SK-N-SH treated with all-trans-retinoic acid at 6 μM for 48 hours (cell line): Measurements from ENCODE around the gene VPS54.

Experiments used
- ATAC-seq: fragments of 200-7000 bp; cut with Tn5 transposase; 3 replicates; pipeline ENCODE4 v1.9.1; 2020; ENCODE audit warnings: mild to moderate bottlenecking, moderate library complexity
- ARNTL ChIP-seq: fragments of 450-650 bp; formaldehyde crosslinking; IDR thresholded peaks from 2 replicates; pipeline ENCODE4 v1.5.0; 2020; ENCODE audit warnings: low read depth, mild to moderate bottlenecking, moderate library complexity, borderline replicate concordance
- BACH2 ChIP-seq: fragments of 250-450 bp; sonication (Bioruptor Pico); IDR thresholded peaks from 2 replicates; pipeline ENCODE4 v1.9.0; 2021; ENCODE audit warnings: mild to moderate bottlenecking, borderline replicate concordance
- CSDC2 ChIP-seq: fragments of 250-450 bp; sonication (Bioruptor Pico); IDR thresholded peaks from 2 replicates; pipeline ENCODE4 v1.5.0; 2020; ENCODE audit warnings: mild to moderate bottlenecking, moderate library complexity
- GLIS3 ChIP-seq: fragments of 250-450 bp; sonication (Bioruptor Pico); IDR thresholded peaks from 2 replicates; pipeline ENCODE4 v1.5.0; 2020; ENCODE audit warnings: mild to moderate bottlenecking, moderate library complexity
- ISL1 ChIP-seq: fragments of 250-450 bp; sonication (Bioruptor Pico); IDR thresholded peaks from 2 replicates; pipeline ENCODE4 v2.1.2; 2022; ENCODE audit warnings: mild to moderate bottlenecking, moderate library complexity
- PPARA ChIP-seq: fragments of 250-450 bp; sonication (Bioruptor Pico); IDR thresholded peaks from 2 replicates; pipeline ENCODE4 v1.5.0; 2020; ENCODE audit warnings: mild to moderate bottlenecking, borderline replicate concordance
- RARB ChIP-seq: fragments of 250-450 bp; sonication (Bioruptor Pico); IDR thresholded peaks from 2 replicates; pipeline ENCODE4 v1.8.0; 2021; ENCODE audit warnings: mild to moderate bottlenecking, moderate library complexity
- SNAI2 ChIP-seq: fragments of 250-450 bp; sonication (Bioruptor Pico); IDR thresholded peaks from 2 replicates; pipeline ENCODE4 v1.5.0; 2020; ENCODE audit warnings: mild to moderate bottlenecking, moderate library complexity
- TCF4 ChIP-seq: fragments of 250-450 bp; sonication (Bioruptor Pico); IDR thresholded peaks from 2 replicates; pipeline ENCODE4 v1.8.0; 2021; ENCODE audit warnings: mild to moderate bottlenecking, moderate library complexity, borderline replicate concordance
- TOX ChIP-seq: fragments of 250-450 bp; sonication (Bioruptor Pico); IDR thresholded peaks from 2 replicates; pipeline ENCODE4 v1.8.0; 2021; ENCODE audit warnings: mild to moderate bottlenecking, moderate library complexity, borderline replicate concordance
- TSHZ2 ChIP-seq: fragments of 250-450 bp; sonication (Bioruptor Pico); IDR thresholded peaks from 2 replicates; pipeline ENCODE4 v1.5.0; 2020; ENCODE audit warnings: mild to moderate bottlenecking, moderate library complexity
- ZC3H10 ChIP-seq: fragments of 250-450 bp; sonication (Bioruptor Pico); IDR thresholded peaks from 2 replicates; pipeline ENCODE4 v1.5.1; 2021; ENCODE audit warnings: mild to moderate bottlenecking, moderate library complexity
- ZFP3 ChIP-seq: fragments of 250-450 bp; sonication (Bioruptor Pico); IDR thresholded peaks from 2 replicates; pipeline ENCODE4 v1.5.0; 2020; ENCODE audit warnings: mild to moderate bottlenecking, moderate library complexity
- ZNF565 ChIP-seq: fragments of 450-650 bp; formaldehyde crosslinking; conservative IDR thresholded peaks from 2 replicates; pipeline ENCODE4 v1.5.0; 2020; ENCODE audit warnings: low read depth, mild to moderate bottlenecking, moderate library complexity
- ZNF70 ChIP-seq: fragments of 450-650 bp; formaldehyde crosslinking; IDR thresholded peaks from 2 replicates; pipeline ENCODE4 v1.5.0; 2020; ENCODE audit warnings: mild to moderate bottlenecking, moderate library complexity
- ZNF8 ChIP-seq: fragments of 450-650 bp; formaldehyde crosslinking; IDR thresholded peaks from 2 replicates; pipeline ENCODE4 v1.5.0; 2020; ENCODE audit warnings: mild to moderate bottlenecking, moderate library complexity
- TF ChIP-seq, protein P1 (sequence below): fragments of 250-450 bp; sonication (Bioruptor Pico); IDR thresholded peaks from 2 replicates; pipeline ENCODE4 v1.8.0; 2021; ENCODE audit warnings: low read depth, mild to moderate bottlenecking, moderate library complexity, borderline replicate concordance
- TF ChIP-seq, protein P2 (sequence below): fragments of 250-450 bp; sonication (Bioruptor Pico); IDR thresholded peaks from 2 replicates; pipeline ENCODE4 v1.5.1; 2021; ENCODE audit warnings: mild to moderate bottlenecking, moderate library complexity
- TF ChIP-seq, protein P3 (sequence below): fragments of 250-450 bp; sonication (Bioruptor Pico); IDR thresholded peaks from 2 replicates; pipeline ENCODE4 v1.8.0; 2020; ENCODE audit warnings: mild to moderate bottlenecking, moderate library complexity, borderline replicate concordance
- TF ChIP-seq, protein P4 (sequence below): fragments of 250-450 bp; sonication (Bioruptor Pico); IDR thresholded peaks from 2 replicates; pipeline ENCODE4 v1.5.1; 2020; ENCODE audit warnings: low read depth, mild to moderate bottlenecking, moderate library complexity

The VPS54 gene

GRCh38 chr2:63846487-63846886, 172.7 kb downstream of the VPS54 start (continued):
- TF ChIP-seq, protein P1, sequence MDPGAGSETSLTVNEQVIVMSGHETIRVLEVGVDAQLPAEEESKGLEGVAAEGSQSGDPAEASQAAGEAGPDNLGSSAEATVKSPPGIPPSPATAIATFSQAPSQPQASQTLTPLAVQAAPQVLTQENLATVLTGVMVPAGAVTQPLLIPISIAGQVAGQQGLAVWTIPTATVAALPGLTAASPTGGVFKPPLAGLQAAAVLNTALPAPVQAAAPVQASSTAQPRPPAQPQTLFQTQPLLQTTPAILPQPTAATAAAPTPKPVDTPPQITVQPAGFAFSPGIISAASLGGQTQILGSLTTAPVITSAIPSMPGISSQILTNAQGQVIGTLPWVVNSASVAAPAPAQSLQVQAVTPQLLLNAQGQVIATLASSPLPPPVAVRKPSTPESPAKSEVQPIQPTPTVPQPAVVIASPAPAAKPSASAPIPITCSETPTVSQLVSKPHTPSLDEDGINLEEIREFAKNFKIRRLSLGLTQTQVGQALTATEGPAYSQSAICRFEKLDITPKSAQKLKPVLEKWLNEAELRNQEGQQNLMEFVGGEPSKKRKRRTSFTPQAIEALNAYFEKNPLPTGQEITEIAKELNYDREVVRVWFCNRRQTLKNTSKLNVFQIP (CRISPR knock-in tag) = no peak
- peak; percentile 95 for TF ChIP-seq ISL1 (CRISPR knock-in tag)
- peak; percentile 85; the same call in 1 of the 2 replicates for TF ChIP-seq TSHZ2
- no peak for TF ChIP-seq TOX (CRISPR knock-in tag)
- TF ChIP-seq TCF4 = 0 out of 2 replicates have a peak, but pooled peaks have one; percentile 59

- ATAC-seq = no peak
- TF ChIP-seq, protein P2, sequence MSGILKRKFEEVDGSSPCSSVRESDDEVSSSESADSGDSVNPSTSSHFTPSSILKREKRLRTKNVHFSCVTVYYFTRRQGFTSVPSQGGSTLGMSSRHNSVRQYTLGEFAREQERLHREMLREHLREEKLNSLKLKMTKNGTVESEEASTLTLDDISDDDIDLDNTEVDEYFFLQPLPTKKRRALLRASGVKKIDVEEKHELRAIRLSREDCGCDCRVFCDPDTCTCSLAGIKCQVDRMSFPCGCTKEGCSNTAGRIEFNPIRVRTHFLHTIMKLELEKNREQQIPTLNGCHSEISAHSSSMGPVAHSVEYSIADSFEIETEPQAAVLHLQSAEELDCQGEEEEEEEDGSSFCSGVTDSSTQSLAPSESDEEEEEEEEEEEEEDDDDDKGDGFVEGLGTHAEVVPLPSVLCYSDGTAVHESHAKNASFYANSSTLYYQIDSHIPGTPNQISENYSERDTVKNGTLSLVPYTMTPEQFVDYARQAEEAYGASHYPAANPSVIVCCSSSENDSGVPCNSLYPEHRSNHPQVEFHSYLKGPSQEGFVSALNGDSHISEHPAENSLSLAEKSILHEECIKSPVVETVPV (CRISPR knock-in tag) = no peak
- no peak for TF ChIP-seq ISL1 (CRISPR knock-in tag)
- TF ChIP-seq, protein P3, sequence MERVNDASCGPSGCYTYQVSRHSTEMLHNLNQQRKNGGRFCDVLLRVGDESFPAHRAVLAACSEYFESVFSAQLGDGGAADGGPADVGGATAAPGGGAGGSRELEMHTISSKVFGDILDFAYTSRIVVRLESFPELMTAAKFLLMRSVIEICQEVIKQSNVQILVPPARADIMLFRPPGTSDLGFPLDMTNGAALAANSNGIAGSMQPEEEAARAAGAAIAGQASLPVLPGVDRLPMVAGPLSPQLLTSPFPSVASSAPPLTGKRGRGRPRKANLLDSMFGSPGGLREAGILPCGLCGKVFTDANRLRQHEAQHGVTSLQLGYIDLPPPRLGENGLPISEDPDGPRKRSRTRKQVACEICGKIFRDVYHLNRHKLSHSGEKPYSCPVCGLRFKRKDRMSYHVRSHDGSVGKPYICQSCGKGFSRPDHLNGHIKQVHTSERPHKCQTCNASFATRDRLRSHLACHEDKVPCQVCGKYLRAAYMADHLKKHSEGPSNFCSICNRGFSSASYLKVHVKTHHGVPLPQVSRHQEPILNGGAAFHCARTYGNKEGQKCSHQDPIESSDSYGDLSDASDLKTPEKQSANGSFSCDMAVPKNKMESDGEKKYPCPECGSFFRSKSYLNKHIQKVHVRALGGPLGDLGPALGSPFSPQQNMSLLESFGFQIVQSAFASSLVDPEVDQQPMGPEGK (CRISPR knock-in tag) = no peak
- no peak for TF ChIP-seq ZNF565 (CRISPR knock-in tag)
- no peak for TF ChIP-seq TSHZ2
- no peak for TF ChIP-seq PPARA (CRISPR knock-in tag)
- no peak for TF ChIP-seq ZC3H10 (CRISPR knock-in tag)
- TF ChIP-seq GLIS3 (CRISPR knock-in tag) = no peak
- no peak for TF ChIP-seq BACH2 (CRISPR knock-in tag)
- TF ChIP-seq SNAI2 (CRISPR knock-in tag) = no peak
- TF ChIP-seq, protein P4, sequence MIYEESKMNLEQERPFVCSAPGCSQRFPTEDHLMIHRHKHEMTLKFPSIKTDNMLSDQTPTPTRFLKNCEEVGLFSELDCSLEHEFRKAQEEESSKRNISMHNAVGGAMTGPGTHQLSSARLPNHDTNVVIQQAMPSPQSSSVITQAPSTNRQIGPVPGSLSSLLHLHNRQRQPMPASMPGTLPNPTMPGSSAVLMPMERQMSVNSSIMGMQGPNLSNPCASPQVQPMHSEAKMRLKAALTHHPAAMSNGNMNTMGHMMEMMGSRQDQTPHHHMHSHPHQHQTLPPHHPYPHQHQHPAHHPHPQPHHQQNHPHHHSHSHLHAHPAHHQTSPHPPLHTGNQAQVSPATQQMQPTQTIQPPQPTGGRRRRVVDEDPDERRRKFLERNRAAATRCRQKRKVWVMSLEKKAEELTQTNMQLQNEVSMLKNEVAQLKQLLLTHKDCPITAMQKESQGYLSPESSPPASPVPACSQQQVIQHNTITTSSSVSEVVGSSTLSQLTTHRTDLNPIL (CRISPR knock-in tag) = no peak
- TF ChIP-seq ARNTL (CRISPR knock-in tag) = no peak
- TF ChIP-seq CSDC2 (CRISPR knock-in tag) = no peak
- TF ChIP-seq TOX (CRISPR knock-in tag) = no peak
- TF ChIP-seq ZFP3 (CRISPR knock-in tag) = no peak
- no peak for TF ChIP-seq ZNF70
- TF ChIP-seq ZNF8 = no peak
- TF ChIP-seq, protein P1 (CRISPR knock-in tag) = no peak
- TF ChIP-seq RARB = no peak
Measured at GRCh38 chr2:63845866-63846265, 173.4 kb downstream of the VPS54 start.
